AG09309 (cell line): ENCODE data around the gene SEL1L.
"Not testable (repeated sequence)": the region's sequence is repeated elsewhere in the genome, so short reads cannot be mapped to it uniquely, and the experiment has no call there.

Experiments
- DNase-seq: peaks from one replicate; pipeline ENCODE4 v3.0.0-alpha.2; 2010; ENCODE audit warnings: low read depth
- H3K4me3 ChIP-seq: 2 replicates; pipeline ENCODE4 v1.5.1; 2011; ENCODE audit warnings: mild to moderate bottlenecking, low read depth, low read length, moderate library complexity; ENCODE audit not compliant: control insufficient read depth
- CTCF ChIP-seq: IDR thresholded peaks from 2 replicates; pipeline ENCODE4 v1.5.1; 2011; ENCODE audit warnings: mild to moderate bottlenecking, low read depth, low read length, inconsistent platforms; ENCODE audit not compliant: insufficient read depth, control insufficient read depth; ENCODE audit errors: missing control alignments

Gene SEL1L

DNA sequence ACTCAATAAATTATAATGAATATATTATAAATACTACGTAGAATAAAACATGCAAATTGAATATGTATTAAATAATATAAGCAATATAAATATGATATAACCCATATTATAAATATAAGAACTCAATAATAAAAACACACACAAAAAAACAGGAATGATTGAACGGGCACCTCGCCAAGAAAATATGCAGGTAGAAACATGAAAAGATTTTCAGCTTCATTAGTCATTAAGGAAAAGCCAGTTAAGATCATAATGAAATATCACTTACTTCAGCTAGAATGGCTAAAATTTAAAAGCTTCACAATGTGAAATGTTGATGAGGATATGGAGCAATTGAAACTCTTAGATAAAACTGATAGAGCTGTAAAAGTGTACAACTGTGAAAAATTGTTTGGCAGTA is 17.8 kb upstream of the SEL1L start:
- no peak overlapping the region for H3K4me3 ChIP-seq
- no peak for TF ChIP-seq CTCF

GRCh38 chr14:81550001-81550637 is 16.5 kb upstream of the SEL1L start:
- no peak for DNase-seq
- no peak overlapping the region for H3K4me3 ChIP-seq
- no peak for TF ChIP-seq CTCF

More for the DNA sequence above, 17.8 kb upstream of the SEL1L start:
- no peak for DNase-seq

DNA sequence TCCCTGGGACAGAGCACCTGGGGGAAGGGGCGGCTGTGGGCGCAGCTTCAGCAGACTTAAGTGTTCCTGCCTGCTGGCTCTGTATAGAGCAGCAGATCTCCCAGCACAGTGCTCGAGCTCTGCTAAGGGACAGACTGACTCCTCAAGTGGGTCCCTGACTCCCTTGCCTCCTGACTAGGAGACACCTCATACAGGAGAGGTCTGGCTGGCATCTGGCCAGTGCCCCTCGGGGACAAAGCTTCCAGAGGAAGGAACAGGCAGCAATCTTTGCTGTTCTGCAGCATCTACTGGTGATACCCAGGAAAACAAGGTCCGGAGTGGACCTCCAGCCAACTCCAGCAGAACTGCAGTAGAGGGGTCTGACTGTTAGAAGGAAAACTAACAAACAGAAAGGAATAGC is 7.6 kb upstream of the SEL1L start:
- H3K4me3 ChIP-seq, DNase-seq: not testable (repeated sequence)

DNA sequence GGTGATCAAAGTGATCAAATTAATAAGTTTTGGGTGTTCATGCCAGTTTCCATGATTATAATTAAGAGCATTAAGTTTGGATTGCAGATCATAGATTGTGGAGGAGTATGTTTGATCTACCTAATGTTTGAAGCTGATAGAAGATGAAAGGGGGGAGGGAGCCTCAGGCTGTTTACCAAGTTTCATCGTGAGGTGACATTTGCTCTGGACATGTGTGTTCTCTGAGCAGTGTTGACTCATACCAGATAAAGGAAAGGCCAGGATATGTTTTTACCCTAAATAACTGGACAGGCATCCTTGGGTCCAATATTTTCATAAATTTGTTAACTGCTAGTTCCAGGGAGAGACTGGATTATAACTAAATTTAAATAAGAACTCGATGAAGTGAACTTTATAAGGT is 3.5 kb upstream of the SEL1L start:
- no peak for TF ChIP-seq CTCF
- no peak overlapping the region for H3K4me3 ChIP-seq
- DNase-seq: no peak

DNA sequence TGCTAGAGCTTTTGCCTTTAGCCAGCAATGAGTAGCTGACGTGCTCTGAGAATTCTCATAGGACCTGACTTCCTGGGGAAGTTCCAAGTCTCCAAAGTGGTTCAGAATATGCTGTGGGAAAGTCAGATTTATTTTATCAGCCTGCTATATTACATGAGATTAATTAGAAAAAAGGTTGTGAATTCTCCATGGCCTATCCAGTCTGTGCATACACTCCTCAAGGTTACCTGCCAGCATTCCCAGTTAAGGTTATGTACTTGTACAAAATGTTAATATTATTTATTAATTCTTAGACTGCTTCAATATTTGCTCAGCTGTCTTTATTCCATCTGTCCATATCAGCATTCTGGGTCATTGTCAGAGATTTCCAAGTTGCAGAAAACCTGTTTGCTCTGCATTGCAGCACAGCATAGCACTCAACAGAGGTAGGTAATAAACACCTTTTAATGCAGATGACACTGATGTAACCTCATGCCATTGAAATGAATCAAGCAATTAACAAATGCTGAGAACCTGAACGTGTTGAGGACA is 2.7 kb upstream of the SEL1L start:
- no peak for TF ChIP-seq CTCF
- no peak overlapping the region for H3K4me3 ChIP-seq
- DNase-seq: no peak

DNA sequence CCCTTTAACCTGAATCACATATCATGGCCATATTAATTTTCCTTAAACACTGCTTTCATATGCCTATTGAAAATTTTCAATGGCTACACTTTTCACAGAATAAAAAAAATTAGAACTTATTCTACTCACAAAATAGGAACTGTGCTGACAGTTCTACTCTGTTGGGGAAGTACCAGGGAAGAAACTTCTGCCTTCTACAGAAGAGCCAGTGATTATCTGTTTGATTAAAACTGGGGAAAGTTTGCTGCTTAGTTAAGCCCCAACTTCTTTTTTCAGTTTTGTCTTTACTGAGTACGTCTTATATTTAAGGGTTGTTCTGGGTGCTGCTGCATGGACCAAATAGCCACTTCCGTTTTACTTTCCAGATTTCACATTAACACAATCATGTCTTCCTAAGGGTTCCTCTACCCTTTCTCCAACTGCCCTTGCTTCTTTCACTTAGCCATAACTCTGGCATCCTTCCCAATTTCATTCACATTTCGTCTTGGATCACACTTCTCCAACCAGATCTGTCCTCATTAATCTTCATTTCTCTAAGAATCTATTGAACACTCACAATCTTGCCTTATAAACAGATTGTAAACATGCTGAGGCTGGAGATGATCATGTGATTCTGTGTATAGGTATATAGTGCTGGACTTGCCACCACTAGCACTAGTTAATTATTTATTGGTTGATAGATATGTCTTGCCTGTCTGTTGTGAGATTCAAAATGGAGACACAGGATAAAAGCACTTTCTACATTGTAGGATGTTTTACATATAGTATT is 1.9 kb upstream of the SEL1L start:
- no peak for TF ChIP-seq CTCF
- H3K4me3 ChIP-seq: no peak overlapping the region
- no peak for DNase-seq

DNA sequence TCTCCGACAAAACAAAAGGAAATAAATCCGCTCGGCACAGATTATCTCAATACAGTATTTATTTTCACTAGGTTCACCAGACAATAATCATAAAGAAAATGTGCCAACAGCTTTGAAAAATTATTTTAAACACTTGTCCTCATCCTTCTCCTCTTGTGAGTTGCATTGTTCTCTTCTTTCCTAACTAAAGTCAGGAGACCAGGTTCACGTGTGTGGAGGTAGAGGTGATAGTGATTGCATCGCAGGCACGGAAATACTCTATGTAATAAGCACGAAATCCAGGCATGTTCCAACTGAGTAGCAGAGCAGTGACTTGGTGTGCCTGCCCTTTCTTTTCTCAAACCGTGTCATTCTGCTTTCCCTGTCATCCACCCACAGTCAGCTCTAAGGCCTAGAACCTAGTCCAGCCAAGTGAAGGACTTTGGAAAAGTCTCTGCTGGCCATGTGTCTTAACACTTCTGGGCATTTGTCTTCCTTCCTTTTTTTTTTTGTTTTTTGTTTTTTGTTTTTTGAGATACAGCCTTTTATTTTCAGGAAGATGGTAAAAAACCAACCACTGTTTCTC is 939 bp upstream of the SEL1L start:
- H3K4me3 ChIP-seq: no peak overlapping the region
- DNase-seq: no peak
- TF ChIP-seq CTCF: no peak
